A673 (cell line): ENCODE data around the gene SELENOS. TPM values are rescaled to one million over a fixed set of nuclear protein-coding genes. Genes with fewer than 3 reads are reported as not detected.

ENCODE experiments used
- BruUV-seq: library from RNA; stranded (reverse); fragments of 400-500 nt; replicated peaks from 2 replicates; lab custom pipeline; 2021; lab: Mats Ljungman, UMichigan
- CTCF ChIA-PET: fragments of 300-600 bp; sonication (Branson Sonifier 250); formaldehyde crosslinking; loops from one replicate; lab custom pipeline; 2022; ENCODE audit warnings: antibody characterized with exemption; lab: Charles Lee
- POLR2A ChIA-PET: fragments of 300-600 bp; sonication (Branson Sonifier 250); formaldehyde crosslinking; loops from one replicate; lab custom pipeline; 2022; ENCODE audit warnings: antibody characterized with exemption; ENCODE audit not compliant: low non-redundant PET; lab: Charles Lee
- DNase-seq: peaks from one replicate; pipeline ENCODE4 v3.0.0-alpha.2; 2015; ENCODE audit warnings: low spot score
- H3K27ac ChIP-seq: fragments of 200-600 bp; sonication (generic); 2 replicates; pipeline ENCODE4 v1.5.1; 2016; ENCODE audit warnings: mixed run types, low read depth, mild to moderate bottlenecking, mixed read lengths, antibody characterized with exemption, low read length; ENCODE audit not compliant: poor library complexity, severe bottlenecking
- H3K27me3 ChIP-seq: fragments of 200-600 bp; sonication (generic); replicated peaks from 2 replicates; pipeline ENCODE4 v1.6.1; 2017; ENCODE audit warnings: mixed run types, low read depth, mild to moderate bottlenecking, mixed read lengths, antibody characterized with exemption, low read length; ENCODE audit not compliant: insufficient read depth, poor library complexity
- H3K36me3 ChIP-seq: fragments of 200-600 bp; sonication (generic); 2 replicates; pipeline ENCODE4 v1.6.1; 2016; ENCODE audit warnings: mixed run types, mild to moderate bottlenecking, mixed read lengths, antibody characterized with exemption, low read length; ENCODE audit not compliant: insufficient read depth, poor library complexity, severe bottlenecking
- H3K4me1 ChIP-seq: fragments of 200-600 bp; sonication (generic); 2 replicates; pipeline ENCODE4 v1.6.1; 2017; ENCODE audit warnings: mixed run types, mild to moderate bottlenecking, mixed read lengths, antibody characterized with exemption, low read length; ENCODE audit not compliant: insufficient read depth, poor library complexity, severe bottlenecking
- H3K4me3 ChIP-seq: fragments of 200-600 bp; sonication (generic); 2 replicates; pipeline ENCODE4 v1.5.1; 2016; ENCODE audit warnings: low read depth, mixed run types, mild to moderate bottlenecking, mixed read lengths, low read length; ENCODE audit not compliant: poor library complexity, severe bottlenecking
- H3K9me3 ChIP-seq: fragments of 200-600 bp; sonication (generic); 2 replicates; pipeline ENCODE4 v1.6.1; 2016; ENCODE audit warnings: mixed run types, low read depth, mild to moderate bottlenecking, mixed read lengths, antibody characterized with exemption, low read length; ENCODE audit not compliant: poor library complexity, severe bottlenecking
- EZH2 ChIP-seq: fragments of 200-600 bp; sonication (generic); IDR thresholded peaks from 2 replicates; pipeline ENCODE4 v1.6.1; 2017; ENCODE audit warnings: borderline replicate concordance, low read depth, mild to moderate bottlenecking, mixed read lengths, antibody characterized with exemption, low read length; ENCODE audit not compliant: poor library complexity, severe bottlenecking
- intact Hi-C: fragments of 100-400 bp; cut with micrococcal nuclease; formaldehyde crosslinking; loops from one replicate; pipeline ENCODE4 v1.10.0; 2022; ENCODE audit not compliant: unreplicated experiment
- total RNA-seq: library from RNA; stranded (reverse); gene quantifications from 2 replicates; pipeline ENCODE4 v1.2.3, GENCODE V29; 2021
- TF ChIP-seq, protein P1 (sequence below): fragments of 300-800, 200-600 bp; sonication (generic); conservative IDR thresholded peaks from 2 replicates; pipeline ENCODE4 v1.5.1; 2017; ENCODE audit warnings: low read depth, mild to moderate bottlenecking, antibody characterized with exemption, low read length, moderate library complexity, mixed read lengths

The SELENOS gene
- total RNA-seq, 1 experiment from 2014 or later = 40.1 TPM

DNA sequence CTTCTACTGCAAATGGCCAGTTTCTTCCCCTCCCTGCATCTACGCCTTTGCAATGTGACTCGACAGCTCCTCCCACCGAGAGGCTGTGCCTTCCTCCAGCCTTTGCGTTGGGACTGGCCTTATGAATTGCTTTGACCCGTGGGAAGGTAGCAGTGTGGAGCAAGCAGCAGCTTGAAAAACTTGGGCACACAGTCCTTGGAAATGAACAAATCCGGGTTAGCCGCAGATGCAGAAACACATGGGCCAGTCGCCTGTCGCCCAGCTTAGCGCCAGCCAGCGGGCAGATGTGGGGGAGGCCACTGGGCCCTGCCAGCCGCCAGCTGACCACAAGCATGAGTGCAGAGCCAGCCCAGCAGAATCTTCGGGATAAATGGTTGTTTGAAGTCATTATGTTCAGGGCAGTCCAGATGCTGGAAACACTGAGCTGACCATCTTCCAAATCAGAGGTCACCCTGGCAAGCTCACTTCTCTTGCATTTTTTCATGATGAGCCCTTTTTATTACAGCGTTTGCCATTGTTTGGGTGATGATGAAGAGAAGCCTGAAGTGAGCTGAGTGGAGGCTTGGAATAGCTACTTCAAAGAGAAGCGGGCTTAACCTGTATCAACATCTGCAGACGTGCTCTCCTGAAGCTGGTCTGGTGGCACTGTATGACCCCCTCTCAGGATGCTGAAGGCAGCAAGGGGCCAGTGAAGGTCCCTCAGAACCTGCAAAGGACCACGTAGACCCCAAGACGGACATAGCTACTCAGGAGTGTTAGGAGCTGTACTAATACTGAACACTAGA lies 9.8 kb downstream of the SELENOS start:
- Histone ChIP-seq H3K9me3 (no peaks in the 10 kb centered on the region), H3K27me3 (no peaks in the 10 kb centered on the region), H3K4me1 (no peaks in the 10 kb centered on the region), H3K27ac (no peak overlapping the region), H3K36me3 (peaks cover 25% of the 10 kb centered on the region), H3K4me3 (no peak overlapping the region)
- intact Hi-C loops = no loop called here
- POLR2A ChIA-PET = no interaction called here
- no peak for DNase-seq
- no TSS peak for BruUV-seq
- CTCF ChIA-PET = no interaction called here
- no peak for TF ChIP-seq EZH2
- TF ChIP-seq, protein P1, sequence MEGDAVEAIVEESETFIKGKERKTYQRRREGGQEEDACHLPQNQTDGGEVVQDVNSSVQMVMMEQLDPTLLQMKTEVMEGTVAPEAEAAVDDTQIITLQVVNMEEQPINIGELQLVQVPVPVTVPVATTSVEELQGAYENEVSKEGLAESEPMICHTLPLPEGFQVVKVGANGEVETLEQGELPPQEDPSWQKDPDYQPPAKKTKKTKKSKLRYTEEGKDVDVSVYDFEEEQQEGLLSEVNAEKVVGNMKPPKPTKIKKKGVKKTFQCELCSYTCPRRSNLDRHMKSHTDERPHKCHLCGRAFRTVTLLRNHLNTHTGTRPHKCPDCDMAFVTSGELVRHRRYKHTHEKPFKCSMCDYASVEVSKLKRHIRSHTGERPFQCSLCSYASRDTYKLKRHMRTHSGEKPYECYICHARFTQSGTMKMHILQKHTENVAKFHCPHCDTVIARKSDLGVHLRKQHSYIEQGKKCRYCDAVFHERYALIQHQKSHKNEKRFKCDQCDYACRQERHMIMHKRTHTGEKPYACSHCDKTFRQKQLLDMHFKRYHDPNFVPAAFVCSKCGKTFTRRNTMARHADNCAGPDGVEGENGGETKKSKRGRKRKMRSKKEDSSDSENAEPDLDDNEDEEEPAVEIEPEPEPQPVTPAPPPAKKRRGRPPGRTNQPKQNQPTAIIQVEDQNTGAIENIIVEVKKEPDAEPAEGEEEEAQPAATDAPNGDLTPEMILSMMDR = no peak

DNA sequence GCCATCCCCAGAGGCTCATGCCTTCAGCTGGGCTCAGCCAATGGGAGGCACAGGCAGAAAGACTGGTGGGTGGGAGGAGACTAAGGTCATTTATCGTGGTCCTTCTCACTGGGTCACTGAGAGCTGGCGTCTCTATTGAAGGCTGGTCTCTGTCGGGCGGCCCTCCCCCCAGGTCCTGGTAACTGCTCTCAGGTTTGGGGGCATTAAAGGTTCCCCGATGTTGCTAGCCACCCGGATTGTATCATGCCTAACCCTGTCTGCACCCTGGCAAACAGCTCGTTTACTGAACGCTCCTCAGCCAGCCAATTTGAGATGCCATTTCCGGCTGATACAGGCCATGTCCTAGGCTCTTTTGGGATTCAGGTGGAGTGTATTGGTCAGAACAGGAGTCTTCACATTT lies 10.5 kb downstream of the SELENOS start:
- H3K4me1 ChIP-seq = no peaks in the 10 kb centered on the region
- TF ChIP-seq, protein P1 = no peak
- no peak for TF ChIP-seq EZH2
- H3K4me3 ChIP-seq = no peak overlapping the region
- POLR2A ChIA-PET = interaction anchor here (0.6 kb wide), 1 partner anchor 248 kb away, joined by 3 read pairs; no protein-coding TSS in a partner anchor
- H3K9me3 ChIP-seq = no peaks in the 10 kb centered on the region
- no peak for DNase-seq
- H3K27me3 ChIP-seq = no peaks in the 10 kb centered on the region
- CTCF ChIA-PET = no interaction called here
- no TSS peak for BruUV-seq
- intact Hi-C loops = no loop called here
- H3K27ac ChIP-seq = no peak overlapping the region
- peaks cover 18% of the 10 kb centered on the region for H3K36me3 ChIP-seq

DNA sequence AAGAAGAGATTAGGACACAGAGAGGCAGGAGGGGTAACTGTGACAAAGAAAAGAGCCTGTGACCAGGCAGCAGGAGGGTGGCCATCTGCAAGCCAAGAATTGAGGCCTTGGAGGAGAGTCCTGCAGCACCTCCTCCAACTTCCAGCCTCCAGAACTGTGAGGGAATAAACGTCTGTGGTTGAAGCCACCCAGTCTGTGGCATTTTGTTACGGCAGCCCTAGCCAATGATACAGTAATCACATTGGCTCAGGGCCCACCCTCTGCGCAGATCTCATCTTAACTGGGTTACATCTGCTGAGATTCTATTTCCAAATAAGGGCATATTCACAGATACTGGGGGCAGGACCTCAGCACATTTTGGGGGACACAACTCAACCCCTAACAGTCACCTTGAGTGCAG lies 11.3 kb downstream of the SELENOS start:
- ChIA-PET POLR2A (no interaction called here), CTCF (no interaction called here)
- H3K27me3 ChIP-seq = no peaks in the 10 kb centered on the region
- H3K4me3 ChIP-seq = no peak overlapping the region
- no peaks in the 10 kb centered on the region for H3K9me3 ChIP-seq
- DNase-seq = no peak
- H3K4me1 ChIP-seq = no peaks in the 10 kb centered on the region
- no peak overlapping the region for H3K27ac ChIP-seq
- BruUV-seq = no TSS peak
- intact Hi-C loops = no loop called here
- TF ChIP-seq, protein P1 = no peak
- no peak for TF ChIP-seq EZH2
- H3K36me3 ChIP-seq = peaks cover 11% of the 10 kb centered on the region
